Body of pancreas (tissue), 4 donors: ENCODE data around the gene GZF1. TPM values are rescaled to one million over a fixed set of nuclear protein-coding genes. Genes with fewer than 3 reads are reported as not detected.

ENCODE experiments used
- ATAC-seq: fragments of 150-250 bp; one replicate; pipeline ENCODE4 v1.9.1; 2016
- DNase-seq, 4 donors: peaks; one replicate each; pipeline ENCODE4 v3.0.0-alpha.2; 2019
- H3K27ac ChIP-seq, 4 donors: fragments of 200-600 bp; sonication (generic); 1 replicate in 3 of 4; 2 replicates in 1 of 4; pipeline versions ENCODE4 v1.5.1 to v1.6.1; 2016 to 2019; ENCODE audit warnings: mild to moderate bottlenecking in 1 of 4, mixed read lengths in 1 of 4, moderate library complexity in 1 of 4
- H3K27me3 ChIP-seq, 2 donors: fragments of 200-600 bp; sonication (generic); one replicate each; pipeline ENCODE4 v1.6.0; 2016; ENCODE audit warnings: mild to moderate bottlenecking in 1 of 2
- H3K36me3 ChIP-seq, 2 donors: fragments of 200-600 bp; sonication (generic); replicated peaks in 1 of 2; 2 replicates each; pipeline ENCODE4 v1.5.1; 2016; ENCODE audit warnings: low read depth in 2 of 2; ENCODE audit not compliant: insufficient read depth in 1 of 2
- H3K4me1 ChIP-seq: fragments of 200-600 bp; sonication (generic); one replicate; pipeline ENCODE4 v1.6.0; 2016
- H3K4me3 ChIP-seq, 2 donors: fragments of 200-600 bp; sonication (generic); 1 replicate in 1 of 2; 2 replicates in 1 of 2; pipeline ENCODE4 v1.5.1; 2016 to 2019
- H3K9me3 ChIP-seq, 3 donors: fragments of 200-600 bp; sonication (generic); 1 replicate in 2 of 3; 2 replicates in 1 of 3; pipeline ENCODE4 v1.5.1; 2016
- POLR2A ChIP-seq, 3 donors: fragments of 450-650 bp; IDR thresholded peaks; one replicate each; pipeline ENCODE4 v1.6.1; 2016; ENCODE audit warnings: antibody characterized with exemption in 3 of 3, mild to moderate bottlenecking in 2 of 3
- WGBS, 2 donors: methylation state at CpG; one replicate each; pipeline ENCODE4 v1.1.5; 2017; 5-methylcytosine and 5-hydroxymethylcytosine counted together
- intact Hi-C: fragments of 100-400 bp; cut with DNase I; formaldehyde crosslinking; loops from one replicate; pipeline ENCODE4 v1.15.1; 2023
- total RNA-seq, 2 donors: library from RNA; depleted of rRNA; stranded (reverse); fragments of >200 nt; gene quantifications; one replicate each; pipeline ENCODE4 v1.1.0, GENCODE V29; 2016
- TF ChIP-seq, protein P1 (sequence below), 7 experiments: fragments of 450-650 bp in 4 of 7; fragments of 200-600 bp in 3 of 7; sonication (generic) in 3 of 7; IDR thresholded peaks; one replicate each; pipeline ENCODE4 v1.5.1; 2016 to 2019; ENCODE audit warnings: antibody characterized with exemption in 7 of 7

GZF1 gene
- total RNA-seq, 2 donors from 2014 or later: 1.6 to 6.2 TPM

DNA sequence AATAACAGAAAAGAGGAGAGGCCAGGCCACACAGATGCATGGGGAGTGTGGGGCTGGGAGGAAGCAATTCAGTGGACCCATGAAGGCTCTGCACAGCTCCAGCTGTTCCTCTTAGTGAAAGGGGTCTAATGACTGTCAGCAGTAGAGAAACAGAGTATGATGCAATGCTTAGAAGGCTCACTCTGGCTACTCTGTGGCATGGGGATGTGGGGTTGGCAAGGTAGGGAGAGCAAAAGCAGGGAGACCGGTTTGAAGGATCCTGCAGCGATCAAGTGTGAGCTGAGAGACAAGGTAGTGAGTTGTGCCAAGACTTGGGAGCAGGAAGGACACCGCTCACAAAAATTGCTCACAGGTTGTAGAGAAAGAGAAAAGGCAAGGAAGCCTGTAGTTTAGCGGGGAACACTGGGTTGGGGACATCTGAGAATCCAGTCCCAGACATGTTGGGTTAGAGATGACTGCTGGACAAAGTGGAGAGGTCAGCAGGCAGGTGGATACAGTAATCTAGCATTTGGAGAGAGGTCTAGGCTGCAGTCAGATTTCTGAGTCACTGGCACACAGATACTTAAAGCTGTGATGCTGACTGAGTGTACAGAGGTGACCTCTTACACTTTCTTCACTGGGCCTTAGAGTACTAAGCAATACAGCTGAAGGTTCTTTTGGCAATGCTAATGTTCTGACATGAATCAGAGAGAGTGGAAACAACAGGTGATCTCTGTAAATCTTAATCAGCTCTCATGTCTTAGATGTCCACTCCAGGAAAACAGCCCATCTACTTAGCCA is 32.2 kb downstream of the GZF1 start:
- H3K27me3 ChIP-seq: no peaks in the 10 kb centered on the region
- no peak overlapping the region for H3K4me3 ChIP-seq
- peaks cover 0 to 12% of the 10 kb centered on the region in 2 donors for H3K36me3 ChIP-seq
- intact Hi-C loops: no loop called here
- H3K27ac ChIP-seq: no peak overlapping the region
- WGBS, 2 donors: 97 to 98% methylated on average over 4 of the region's 4 CpGs
- no peaks in the 10 kb centered on the region for H3K4me1 ChIP-seq
- DNase-seq: no peak
- no peak for ATAC-seq
- no peak for TF ChIP-seq POLR2A (IDR thresholded peaks at IDR 0.05)
- TF ChIP-seq, protein P1, sequence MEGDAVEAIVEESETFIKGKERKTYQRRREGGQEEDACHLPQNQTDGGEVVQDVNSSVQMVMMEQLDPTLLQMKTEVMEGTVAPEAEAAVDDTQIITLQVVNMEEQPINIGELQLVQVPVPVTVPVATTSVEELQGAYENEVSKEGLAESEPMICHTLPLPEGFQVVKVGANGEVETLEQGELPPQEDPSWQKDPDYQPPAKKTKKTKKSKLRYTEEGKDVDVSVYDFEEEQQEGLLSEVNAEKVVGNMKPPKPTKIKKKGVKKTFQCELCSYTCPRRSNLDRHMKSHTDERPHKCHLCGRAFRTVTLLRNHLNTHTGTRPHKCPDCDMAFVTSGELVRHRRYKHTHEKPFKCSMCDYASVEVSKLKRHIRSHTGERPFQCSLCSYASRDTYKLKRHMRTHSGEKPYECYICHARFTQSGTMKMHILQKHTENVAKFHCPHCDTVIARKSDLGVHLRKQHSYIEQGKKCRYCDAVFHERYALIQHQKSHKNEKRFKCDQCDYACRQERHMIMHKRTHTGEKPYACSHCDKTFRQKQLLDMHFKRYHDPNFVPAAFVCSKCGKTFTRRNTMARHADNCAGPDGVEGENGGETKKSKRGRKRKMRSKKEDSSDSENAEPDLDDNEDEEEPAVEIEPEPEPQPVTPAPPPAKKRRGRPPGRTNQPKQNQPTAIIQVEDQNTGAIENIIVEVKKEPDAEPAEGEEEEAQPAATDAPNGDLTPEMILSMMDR (IDR thresholded peaks at IDR 0.05): no peak
- no peaks in the 10 kb centered on the region for H3K9me3 ChIP-seq

DNA sequence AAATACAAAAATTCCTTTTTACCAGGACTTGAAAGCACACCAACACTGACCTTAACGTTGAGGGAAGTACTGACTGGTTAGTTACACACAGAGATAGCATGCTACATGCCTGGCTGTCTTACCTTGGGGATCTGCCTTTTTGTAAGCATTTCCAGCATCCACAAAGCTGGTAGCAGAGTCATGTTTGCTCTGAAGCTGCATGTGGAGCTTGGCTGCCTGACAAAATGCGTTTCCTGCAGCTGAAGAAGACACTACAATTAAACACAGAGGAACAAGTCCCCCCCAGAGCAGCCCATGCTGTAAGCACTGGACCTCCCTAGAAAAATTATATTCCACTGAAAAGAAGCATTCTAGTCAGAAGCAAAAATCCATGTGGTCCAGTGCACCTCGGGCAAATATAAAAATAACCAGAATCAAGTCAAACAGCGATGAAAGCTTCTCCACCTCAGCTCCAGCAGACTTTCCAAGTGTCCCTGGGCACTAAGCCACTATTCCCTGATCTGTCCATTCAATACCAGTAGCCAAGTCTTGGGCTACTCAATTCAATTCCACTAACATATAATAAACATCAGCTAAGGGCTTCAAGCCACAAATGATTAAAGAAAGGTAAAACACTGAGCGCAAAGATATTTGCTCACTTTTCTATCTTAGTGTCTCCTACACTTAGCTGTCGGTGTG is 35.1 kb downstream of the GZF1 start:
- DNase-seq (no peak), ATAC-seq (no peak)
- 75 to 77% methylated on average over 6 of the region's 6 CpGs for WGBS, 2 donors
- Histone ChIP-seq H3K9me3 (no peaks in the 10 kb centered on the region), H3K4me3 (no peak overlapping the region), H3K27ac (no peak overlapping the region), H3K4me1 (peaks cover 6% of the 10 kb centered on the region), H3K27me3 (no peaks in the 10 kb centered on the region), H3K36me3 (peaks cover 0 to 12% of the 10 kb centered on the region in 2 donors)
- intact Hi-C loops: no loop called here
- TF ChIP-seq, protein P1 (IDR thresholded peaks at IDR 0.05): no peak
- TF ChIP-seq POLR2A (IDR thresholded peaks at IDR 0.05): no peak

DNA sequence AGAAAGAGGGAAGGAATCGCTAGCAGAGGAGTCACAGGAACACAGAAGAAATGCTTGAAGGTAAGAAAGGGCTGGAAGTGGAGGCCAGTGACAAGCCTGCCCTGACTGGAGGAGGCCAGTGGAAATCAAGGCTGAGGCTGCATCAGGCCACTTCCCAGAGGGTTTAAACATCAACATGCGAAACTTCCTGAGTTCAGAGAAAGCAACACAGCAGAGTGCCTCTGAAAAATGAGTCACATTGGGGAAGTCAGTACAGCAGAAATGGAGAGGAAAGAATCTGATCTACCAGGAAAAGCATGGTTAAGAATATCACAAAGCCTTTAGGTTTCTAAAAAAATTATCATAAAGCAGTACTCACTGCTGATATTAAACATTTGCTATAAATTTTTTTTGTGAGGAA is 36.0 kb downstream of the GZF1 start:
- Histone ChIP-seq H3K4me1 (peaks cover 6% of the 10 kb centered on the region), H3K36me3 (peaks cover 0 to 12% of the 10 kb centered on the region in 2 donors), H3K9me3 (no peaks in the 10 kb centered on the region), H3K27me3 (no peaks in the 10 kb centered on the region), H3K4me3 (no peak overlapping the region), H3K27ac (no peak overlapping the region)
- 72 to 85% methylated on average over 2 of the region's 2 CpGs for WGBS, 2 donors
- TF ChIP-seq, protein P1 (IDR thresholded peaks at IDR 0.05): no peak
- no peak for TF ChIP-seq POLR2A (IDR thresholded peaks at IDR 0.05)
- ATAC-seq (no peak), DNase-seq (no peak)
- intact Hi-C loops: no loop called here

DNA sequence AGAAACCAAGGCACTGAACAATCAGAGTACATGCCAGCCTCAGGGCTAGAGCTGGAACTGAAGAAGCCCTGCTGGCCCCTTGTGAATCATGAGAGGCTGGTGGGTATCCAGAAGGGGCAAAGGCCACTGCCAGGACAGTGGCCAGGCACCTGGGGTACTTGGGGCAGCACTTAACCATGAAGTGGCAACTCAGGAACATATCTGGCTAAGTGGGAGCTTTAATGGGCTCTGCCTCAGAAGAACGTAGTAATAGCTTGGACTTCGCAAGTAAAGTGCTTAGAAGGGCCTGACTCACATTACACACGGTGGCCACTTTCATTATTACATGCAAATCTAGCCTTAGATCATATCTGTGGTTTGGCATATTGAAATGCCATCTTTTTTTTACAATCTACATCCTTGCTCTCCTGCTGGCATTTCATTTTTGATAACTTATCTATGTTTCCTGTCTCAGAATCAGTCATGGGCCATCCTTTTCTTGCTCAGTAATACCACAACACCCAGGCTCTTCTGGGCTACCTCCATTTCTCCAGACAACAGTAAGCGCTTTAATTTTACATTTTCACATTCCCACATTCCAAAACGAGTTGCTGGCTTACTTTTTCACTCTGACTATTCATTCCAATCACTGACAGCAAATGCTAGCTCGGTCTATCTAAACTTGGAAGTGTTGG is 37.7 kb downstream of the GZF1 start:
- 81% methylated on average over 6 of the region's 6 CpGs for WGBS, 2 donors
- H3K4me1 ChIP-seq: peaks cover 6% of the 10 kb centered on the region
- H3K27ac ChIP-seq: no peak overlapping the region
- H3K36me3 ChIP-seq: peaks cover 0 to 3% of the 10 kb centered on the region in 2 donors
- DNase-seq: no peak
- no peak for TF ChIP-seq POLR2A (IDR thresholded peaks at IDR 0.05)
- TF ChIP-seq, protein P1 (IDR thresholded peaks at IDR 0.05): no peak
- no peak for ATAC-seq
- no peak overlapping the region for H3K4me3 ChIP-seq
- intact Hi-C loops: no loop called here
- no peaks in the 10 kb centered on the region for H3K27me3 ChIP-seq
- no peaks in the 10 kb centered on the region for H3K9me3 ChIP-seq
